ENCODE data around the gene ZNF831.

Gene ZNF831

GRCh38 chr20:59276938-59277337 lies 113.3 kb downstream of the ZNF831 start:
- Histone ChIP-seq H3K79me2 (ENCODE audit: control insufficient read depth, low read length) (no peaks in the 10 kb centered on the region), H3K27me3 (ENCODE audit: control insufficient read depth, low read length) (peaks cover 17% of the 10 kb centered on the region), H3F3A (ENCODE audit: control insufficient read depth, insufficient read depth) (no peaks in the 10 kb centered on the region), H3K9me2 (replicated peaks; ENCODE audit: control insufficient read depth, low read length) (no peaks in the 10 kb centered on the region), H3K4me2 (ENCODE audit: low read length) (no peak overlapping the region), H3K9me3 (ENCODE audit: control insufficient read depth, insufficient read depth, low read length) (no peaks in the 10 kb centered on the region), H3K4me3 (ENCODE audit: low read length) (no peak overlapping the region), H4K20me1 (ENCODE audit: control insufficient read depth, insufficient read depth, low read depth, low read length) (no peaks in the 10 kb centered on the region), H3K27ac (ENCODE audit: low read depth, low read length) (no peak overlapping the region), H3K36me3 (ENCODE audit: control insufficient read depth, low read length) (no peaks in the 10 kb centered on the region), H3K4me1 (ENCODE audit: control insufficient read depth, low read length) (no peaks in the 10 kb centered on the region)
- no peak for TF ChIP-seq EZH2phosphoT487 (IDR thresholded peaks at IDR 0.05; ENCODE audit: borderline replicate concordance, low read length)
- no peak for TF ChIP-seq CTCF (IDR thresholded peaks at IDR 0.05; ENCODE audit: low read depth, low read length, poor library complexity, severe bottlenecking)

- no peak for TF ChIP-seq EZH2phosphoT487 (IDR thresholded peaks at IDR 0.05; ENCODE audit: borderline replicate concordance, low read length)
- TF ChIP-seq CTCF (IDR thresholded peaks at IDR 0.05; ENCODE audit: low read depth, low read length, poor library complexity, severe bottlenecking), result no peak
- H3K4me2 ChIP-seq (ENCODE audit: low read length), result no peak overlapping the region
- peaks cover 39% of the 10 kb centered on the region for H3K27me3 ChIP-seq (ENCODE audit: control insufficient read depth, low read length)
- no peaks in the 10 kb centered on the region for H3K9me2 ChIP-seq (replicated peaks; ENCODE audit: control insufficient read depth, low read length)
- H3K4me1 ChIP-seq (ENCODE audit: control insufficient read depth, low read length), result no peaks in the 10 kb centered on the region
- H3K9me3 ChIP-seq (ENCODE audit: control insufficient read depth, insufficient read depth, low read length), result no peaks in the 10 kb centered on the region
- H3K79me2 ChIP-seq (ENCODE audit: control insufficient read depth, low read length), result no peaks in the 10 kb centered on the region
- no peaks in the 10 kb centered on the region for H3F3A ChIP-seq (ENCODE audit: control insufficient read depth, insufficient read depth)
- H3K36me3 ChIP-seq (ENCODE audit: control insufficient read depth, low read length), result no peaks in the 10 kb centered on the region
- H4K20me1 ChIP-seq (ENCODE audit: control insufficient read depth, insufficient read depth, low read depth, low read length), result no peaks in the 10 kb centered on the region
- no peak overlapping the region for H3K27ac ChIP-seq (ENCODE audit: low read depth, low read length)
- no peak overlapping the region for H3K4me3 ChIP-seq (ENCODE audit: low read length)
Observed at GRCh38 chr20:59284470-59284869, 120.8 kb downstream of the ZNF831 start.

GRCh38 chr20:59289994-59290393 lies 126.4 kb downstream of the ZNF831 start:
- no peak for TF ChIP-seq CTCF (IDR thresholded peaks at IDR 0.05; ENCODE audit: low read depth, low read length, poor library complexity, severe bottlenecking)
- TF ChIP-seq EZH2phosphoT487 (IDR thresholded peaks at IDR 0.05; ENCODE audit: borderline replicate concordance, low read length), result no peak
- no peaks in the 10 kb centered on the region; the same call in 1 of the 2 replicates for H4K20me1 ChIP-seq (ENCODE audit: control insufficient read depth, insufficient read depth, low read depth, low read length)

More at GRCh38 chr20:59289994-59290393, 126.4 kb downstream of the ZNF831 start:
- Histone ChIP-seq H3F3A (ENCODE audit: control insufficient read depth, insufficient read depth) (no peaks in the 10 kb centered on the region), H3K4me2 (ENCODE audit: low read length) (no peak overlapping the region), H3K27ac (ENCODE audit: low read depth, low read length) (no peak overlapping the region), H3K4me3 (ENCODE audit: low read length) (no peak overlapping the region), H3K9me2 (replicated peaks; ENCODE audit: control insufficient read depth, low read length) (no peaks in the 10 kb centered on the region), H3K36me3 (ENCODE audit: control insufficient read depth, low read length) (no peaks in the 10 kb centered on the region), H3K79me2 (ENCODE audit: control insufficient read depth, low read length) (no peaks in the 10 kb centered on the region), H3K4me1 (ENCODE audit: control insufficient read depth, low read length) (no peaks in the 10 kb centered on the region), H3K9me3 (ENCODE audit: control insufficient read depth, insufficient read depth, low read length) (no peaks in the 10 kb centered on the region), H3K27me3 (ENCODE audit: control insufficient read depth, low read length) (peaks cover 18% of the 10 kb centered on the region)
